Heart right ventricle (tissue), 16 donors: ENCODE data around the gene LRRN4CL. TPM values are rescaled to one million over a fixed set of nuclear protein-coding genes. Genes with fewer than 3 reads are reported as not detected.
A peak's percentile ranks its signal among the peaks of the same experiment; 100 is the strongest.
"Not testable (repeated sequence)": the region's sequence is repeated elsewhere in the genome, so short reads cannot be mapped to it uniquely, and the experiment has no call there.

Source experiments
- ATAC-seq, 8 donors: fragments of 200-7000 bp; cut with Tn5 transposase; one replicate each; pipeline ENCODE4 v1.9.1; 2020; ENCODE audit warnings: mild to moderate bottlenecking in 8 of 8, moderate library complexity in 8 of 8, moderate number of reproducible peaks in 1 of 8
- DNase-seq, 2 donors: peaks; one replicate each; pipeline ENCODE4 v3.0.0-alpha.2; 2020
- H3K27ac ChIP-seq, 10 donors: fragments of 200-600 bp; sonication (generic) in 2 of 10; one replicate each; pipeline versions ENCODE4 v1.5.0 to v1.8.0; 2020 to 2022; ENCODE audit warnings: mild to moderate bottlenecking in 3 of 10
- H3K27me3 ChIP-seq, 7 donors: fragments of 200-600 bp; one replicate each; pipeline ENCODE4 v1.8.0; 2021 to 2022; ENCODE audit warnings: mild to moderate bottlenecking in 2 of 7
- H3K36me3 ChIP-seq, 9 donors: fragments of 200-600 bp; sonication (generic) in 1 of 9; one replicate each; pipeline versions ENCODE4 v1.5.0 to v1.8.0; 2020 to 2022; ENCODE audit warnings: mild to moderate bottlenecking in 2 of 9
- H3K4me1 ChIP-seq, 9 donors: fragments of 200-600 bp; sonication (generic) in 1 of 9; one replicate each; pipeline versions ENCODE4 v1.5.0 to v1.8.0; 2020 to 2022; ENCODE audit warnings: mild to moderate bottlenecking in 4 of 9
- H3K4me3 ChIP-seq, 10 donors: fragments of 200-600 bp; sonication (generic) in 2 of 10; one replicate each; pipeline versions ENCODE4 v1.5.0 to v1.8.0; 2020 to 2022; ENCODE audit warnings: mild to moderate bottlenecking in 7 of 10, moderate library complexity in 2 of 10
- H3K9me3 ChIP-seq, 11 donors: fragments of 200-600 bp in 10 of 11; sonication (generic) in 2 of 11; one replicate each; pipeline versions ENCODE4 v1.5.0 to v1.8.0; 2013 to 2022; ENCODE audit warnings: mild to moderate bottlenecking in 2 of 11, control low read depth in 1 of 11, moderate library complexity in 1 of 11
- WGBS, 2 donors: extraction: QIAGEN DNeasy Blood & Tissue Kit; methylation state at CpG; one replicate each; pipeline ENCODE4 v1.1.7; 2013; ENCODE audit warnings: inconsistent platforms in 1 of 2; 5-methylcytosine and 5-hydroxymethylcytosine counted together
- intact Hi-C, 10 donors: fragments of 100-400 bp; cut with DNase I; formaldehyde crosslinking; loops; one replicate each; pipeline versions ENCODE4 v1.11.1 to v1.14.2; 2022
- polyA plus RNA-seq, 2 donors: library from polyadenylated mRNA; stranded (reverse); fragments of 200-250 nt; gene quantifications; one replicate each; pipeline ENCODE4 v1.2.3, GENCODE V29; 2013
- total RNA-seq, 10 donors: library from RNA; stranded (reverse); fragmentation: NEBNext Ultra II Directional in 3 of 10; extraction: Animal tissue kit (Norgen Biotek cat#: 25700) in 3 of 10; gene quantifications; one replicate each; pipeline versions ENCODE4 v1.2.1 to v1.2.4, GENCODE V29; 2021 to 2023
- TF ChIP-seq, protein P1 (sequence below), 9 donors: fragments of 200-600 bp; sonication (generic) in 2 of 9; IDR thresholded peaks; one replicate each; pipeline versions ENCODE4 v1.5.0 to v1.8.0; 2021 to 2022; ENCODE audit warnings: antibody characterized with exemption in 9 of 9, mild to moderate bottlenecking in 5 of 9, moderate library complexity in 1 of 9
- donor health status: Arrhythmogenic right ventricular cardiomyopathy.
- donor health status: ischemic (EF 13 %, LVEDD 7.1; RV severe dilation, severe dysfunction).
- donor health status: healthy with polysubstance abuse.
- donor health status: DM: no; HTN: yes; CAD: no.
- donor health status: DM: no; HTN: no; CAD: no.
- donor health status: ischemic (EF 25% LVEDD 6.9; RV normal size, moderate dysfunction).
- donor health status: ischemic (EF 25% LVEDD 5.7; RV mildly dilated, moderate dysfunction).
- donor health status: healthy.
- donor health status: DM: yes; HTN: yes; CAD: no.
- donor health status: Ischemic cardiomyopathy.
- donor health status: ischemic (EF 35%, LVEDD 5.7; RV mildly dilated, moderate dysfunction).
- donor health status: nonischemic (EF 11% LVEDD 7.7; RV severe dilation, severe dysfunction).
- donor health status: DM: yes; HTN: yes; CAD: no.
- donor health status: PGD.
- donor health status: ischemic (EF 29% LVEDD 5.4; RV normal size, mild dysfunction).
- donor health status: nonischemic (EF 23%, LVEDD 6.1; RV moderate dilation, normal function).

The LRRN4CL gene
- total and polyA plus RNA-seq, 12 donors: 1.9 to 9.5 (median 2.6) TPM

DNA sequence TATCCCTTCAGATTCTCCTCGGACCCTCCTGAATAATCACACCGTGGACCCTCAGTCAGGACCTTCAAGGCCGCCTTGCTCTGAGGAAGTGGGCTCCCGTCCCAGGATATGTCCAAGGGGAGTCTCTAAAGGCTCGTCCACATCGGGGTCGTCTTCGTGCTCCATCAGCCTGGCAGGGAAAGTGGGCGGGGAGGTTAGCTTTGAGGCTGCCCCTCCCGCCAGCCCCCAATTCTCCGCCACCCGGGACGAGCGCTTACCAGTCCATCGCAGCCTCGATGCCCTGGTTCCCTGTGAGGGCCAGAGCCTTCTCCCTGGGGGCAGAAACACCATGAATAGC lies 10.9 kb downstream of the LRRN4CL start:
- peak overlapping the region; percentile 68 to 100 (median 94) for H3K4me3 ChIP-seq
- H3K27me3 ChIP-seq: no peaks in the 10 kb centered on the region
- TF ChIP-seq, protein P1, sequence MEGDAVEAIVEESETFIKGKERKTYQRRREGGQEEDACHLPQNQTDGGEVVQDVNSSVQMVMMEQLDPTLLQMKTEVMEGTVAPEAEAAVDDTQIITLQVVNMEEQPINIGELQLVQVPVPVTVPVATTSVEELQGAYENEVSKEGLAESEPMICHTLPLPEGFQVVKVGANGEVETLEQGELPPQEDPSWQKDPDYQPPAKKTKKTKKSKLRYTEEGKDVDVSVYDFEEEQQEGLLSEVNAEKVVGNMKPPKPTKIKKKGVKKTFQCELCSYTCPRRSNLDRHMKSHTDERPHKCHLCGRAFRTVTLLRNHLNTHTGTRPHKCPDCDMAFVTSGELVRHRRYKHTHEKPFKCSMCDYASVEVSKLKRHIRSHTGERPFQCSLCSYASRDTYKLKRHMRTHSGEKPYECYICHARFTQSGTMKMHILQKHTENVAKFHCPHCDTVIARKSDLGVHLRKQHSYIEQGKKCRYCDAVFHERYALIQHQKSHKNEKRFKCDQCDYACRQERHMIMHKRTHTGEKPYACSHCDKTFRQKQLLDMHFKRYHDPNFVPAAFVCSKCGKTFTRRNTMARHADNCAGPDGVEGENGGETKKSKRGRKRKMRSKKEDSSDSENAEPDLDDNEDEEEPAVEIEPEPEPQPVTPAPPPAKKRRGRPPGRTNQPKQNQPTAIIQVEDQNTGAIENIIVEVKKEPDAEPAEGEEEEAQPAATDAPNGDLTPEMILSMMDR (IDR thresholded peaks at IDR 0.05): no peak
- ATAC-seq: no peak
- H3K4me1 ChIP-seq: peaks cover 8 to 49% (median 33%) of the 10 kb centered on the region in 9 donors
- 3 to 5% methylated on average over 16 of the region's 16 CpGs for WGBS, 2 donors
- no peaks in the 10 kb centered on the region for H3K9me3 ChIP-seq
- intact Hi-C loops: no loop called here
- no peak for DNase-seq
- peak overlapping the region; percentile 55 to 97 (median 92) for H3K27ac ChIP-seq
- peaks cover 0 to 48% (median 17%) of the 10 kb centered on the region in 9 donors for H3K36me3 ChIP-seq

GRCh38 chr11:62677714-62678113 lies 11.6 kb downstream of the LRRN4CL start:
- WGBS, 2 donors: 73 to 79% methylated on average over 15 of the region's 15 CpGs

GRCh38 chr11:62677156-62677555 lies 12.2 kb downstream of the LRRN4CL start:
- no peaks in the 10 kb centered on the region for H3K27me3 ChIP-seq
- H3K27ac ChIP-seq: no peak overlapping the region
- DNase-seq (no peak), ATAC-seq (no peak)
- no peak overlapping the region for H3K4me3 ChIP-seq
- H3K9me3 ChIP-seq: no peaks in the 10 kb centered on the region
- intact Hi-C loops: no loop called here
- H3K36me3 ChIP-seq: peaks cover 0 to 55% (median 17%) of the 10 kb centered on the region in 9 donors
- peaks cover 8 to 61% (median 45%) of the 10 kb centered on the region in 9 donors for H3K4me1 ChIP-seq
- TF ChIP-seq, protein P1 (IDR thresholded peaks at IDR 0.05): no peak
- WGBS, 2 donors: 59 to 73% methylated on average over 6 of the region's 6 CpGs

More at GRCh38 chr11:62677714-62678113, 11.6 kb downstream of the LRRN4CL start:
- DNase-seq (no peak), ATAC-seq (no peak)
- intact Hi-C loops: no loop called here
- peaks cover 0 to 55% (median 17%) of the 10 kb centered on the region in 9 donors for H3K36me3 ChIP-seq
- H3K27me3 ChIP-seq: no peaks in the 10 kb centered on the region
- TF ChIP-seq, protein P1 (IDR thresholded peaks at IDR 0.05): no peak
- H3K27ac ChIP-seq: peak overlapping the region in 3 of 10 donors; percentile 91 to 93 (median 92)
- peak overlapping the region in 8 of 10 donors; percentile 76 to 100 (median 94) for H3K4me3 ChIP-seq
- peaks cover 8 to 55% (median 39%) of the 10 kb centered on the region in 9 donors for H3K4me1 ChIP-seq
- no peaks in the 10 kb centered on the region for H3K9me3 ChIP-seq

GRCh38 chr11:62676698-62677097 lies 12.6 kb downstream of the LRRN4CL start:
- Histone ChIP-seq H3K4me3 (no peak overlapping the region), H3K27me3 (no peaks in the 10 kb centered on the region), H3K4me1 (peaks cover 8 to 63% (median 46%) of the 10 kb centered on the region in 9 donors), H3K36me3 (peaks cover 0 to 55% (median 17%) of the 10 kb centered on the region in 9 donors), H3K9me3 (no peaks in the 10 kb centered on the region), H3K27ac (no peak overlapping the region)
- intact Hi-C loops: no loop called here
- 46 to 50% methylated on average over 6 of the region's 6 CpGs for WGBS, 2 donors
- ATAC-seq: no peak
- no peak for DNase-seq
- TF ChIP-seq, protein P1 (IDR thresholded peaks at IDR 0.05): no peak

DNA sequence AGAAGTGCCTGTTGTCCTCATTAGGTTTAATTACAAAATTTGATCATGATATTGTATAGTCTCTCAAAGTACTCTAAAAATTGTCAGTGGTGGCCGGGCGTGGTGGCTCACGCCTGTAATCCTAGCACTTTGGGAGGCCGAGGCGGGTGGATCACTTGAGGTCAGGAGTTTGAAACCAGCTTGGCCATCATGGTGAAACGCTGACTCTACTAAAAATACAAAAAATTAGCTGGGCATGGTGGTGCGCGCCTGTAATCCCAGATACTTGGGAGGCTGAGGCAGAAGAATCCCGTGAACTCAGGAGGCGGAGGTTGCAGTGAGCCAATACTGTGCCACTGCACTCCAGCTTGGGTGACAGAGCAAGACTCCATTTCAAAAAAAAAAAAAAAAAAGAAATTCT lies 13.9 kb downstream of the LRRN4CL start:
- ATAC-seq, intact Hi-C loops, H3K9me3 ChIP-seq, H3K4me3 ChIP-seq, H3K27me3 ChIP-seq, DNase-seq, H3K27ac ChIP-seq: not testable (repeated sequence)
- 95 to 97% methylated on average over 10 of the region's 10 CpGs for WGBS, 2 donors
- Histone ChIP-seq H3K36me3 (peaks cover 0 to 55% (median 17%) of the 10 kb centered on the region in 9 donors), H3K4me1 (peaks cover 5 to 64% (median 46%) of the 10 kb centered on the region in 9 donors)
